GM12872 (cell line): ENCODE measurements around the gene TTLL10.

Source experiments
- TF ChIP-seq, protein P1 (sequence below): IDR thresholded peaks from 3 replicates; pipeline ENCODE4 v1.5.1; 2011; ENCODE audit warnings: low read depth, mild to moderate bottlenecking, low read length, moderate library complexity; ENCODE audit not compliant: insufficient read depth

Gene TTLL10

GRCh38 chr1:1202831-1203560 is 29.3 kb downstream of the TTLL10 start:
- TF ChIP-seq, protein P1, sequence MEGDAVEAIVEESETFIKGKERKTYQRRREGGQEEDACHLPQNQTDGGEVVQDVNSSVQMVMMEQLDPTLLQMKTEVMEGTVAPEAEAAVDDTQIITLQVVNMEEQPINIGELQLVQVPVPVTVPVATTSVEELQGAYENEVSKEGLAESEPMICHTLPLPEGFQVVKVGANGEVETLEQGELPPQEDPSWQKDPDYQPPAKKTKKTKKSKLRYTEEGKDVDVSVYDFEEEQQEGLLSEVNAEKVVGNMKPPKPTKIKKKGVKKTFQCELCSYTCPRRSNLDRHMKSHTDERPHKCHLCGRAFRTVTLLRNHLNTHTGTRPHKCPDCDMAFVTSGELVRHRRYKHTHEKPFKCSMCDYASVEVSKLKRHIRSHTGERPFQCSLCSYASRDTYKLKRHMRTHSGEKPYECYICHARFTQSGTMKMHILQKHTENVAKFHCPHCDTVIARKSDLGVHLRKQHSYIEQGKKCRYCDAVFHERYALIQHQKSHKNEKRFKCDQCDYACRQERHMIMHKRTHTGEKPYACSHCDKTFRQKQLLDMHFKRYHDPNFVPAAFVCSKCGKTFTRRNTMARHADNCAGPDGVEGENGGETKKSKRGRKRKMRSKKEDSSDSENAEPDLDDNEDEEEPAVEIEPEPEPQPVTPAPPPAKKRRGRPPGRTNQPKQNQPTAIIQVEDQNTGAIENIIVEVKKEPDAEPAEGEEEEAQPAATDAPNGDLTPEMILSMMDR = no peak

DNA sequence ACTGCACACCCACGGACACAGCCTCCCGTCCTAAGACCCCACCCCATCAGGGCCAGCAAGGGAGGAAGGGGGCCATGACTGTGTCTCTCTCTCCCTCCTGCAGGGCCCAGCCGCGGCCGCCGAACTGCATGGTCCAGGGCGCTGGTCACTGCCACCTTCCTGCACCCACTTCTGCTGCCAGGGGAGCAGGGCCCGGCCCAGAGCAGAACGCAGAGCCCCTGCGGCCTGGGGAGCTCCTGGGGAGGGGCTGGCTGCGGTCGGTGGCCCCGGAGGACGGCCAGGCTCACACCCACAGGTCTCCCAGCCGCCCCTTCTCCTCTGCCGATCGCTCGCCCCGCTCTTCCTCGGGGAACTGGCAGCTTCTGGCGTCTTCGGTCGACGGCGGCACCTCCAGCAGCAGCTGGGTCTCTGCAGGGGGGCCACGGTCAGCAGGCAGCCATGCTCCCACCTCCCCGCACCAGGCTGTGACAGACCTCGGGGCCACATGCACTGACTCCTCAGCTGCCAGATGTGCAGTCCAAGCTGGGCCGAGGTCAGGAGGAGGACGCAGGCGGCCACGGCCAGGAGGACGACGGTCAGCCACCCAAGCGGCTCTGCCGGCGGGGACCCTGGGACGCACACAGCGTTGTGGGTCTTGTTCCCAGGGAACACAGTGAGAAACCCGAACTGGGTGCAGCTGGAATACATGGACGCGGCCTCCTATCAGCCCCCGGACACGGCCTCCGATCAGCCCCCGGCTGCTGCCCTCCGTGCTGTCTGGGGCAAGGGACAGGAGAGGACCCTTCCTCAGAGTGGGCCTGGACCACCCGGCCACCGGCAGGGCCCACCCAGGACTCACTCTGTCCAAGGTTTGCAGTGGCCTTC is 30.1 kb downstream of the TTLL10 start:
- TF ChIP-seq, protein P1 = no peak

GRCh38 chr1:1204425-1204920 is 30.8 kb downstream of the TTLL10 start:
- TF ChIP-seq, protein P1 = no peak

DNA sequence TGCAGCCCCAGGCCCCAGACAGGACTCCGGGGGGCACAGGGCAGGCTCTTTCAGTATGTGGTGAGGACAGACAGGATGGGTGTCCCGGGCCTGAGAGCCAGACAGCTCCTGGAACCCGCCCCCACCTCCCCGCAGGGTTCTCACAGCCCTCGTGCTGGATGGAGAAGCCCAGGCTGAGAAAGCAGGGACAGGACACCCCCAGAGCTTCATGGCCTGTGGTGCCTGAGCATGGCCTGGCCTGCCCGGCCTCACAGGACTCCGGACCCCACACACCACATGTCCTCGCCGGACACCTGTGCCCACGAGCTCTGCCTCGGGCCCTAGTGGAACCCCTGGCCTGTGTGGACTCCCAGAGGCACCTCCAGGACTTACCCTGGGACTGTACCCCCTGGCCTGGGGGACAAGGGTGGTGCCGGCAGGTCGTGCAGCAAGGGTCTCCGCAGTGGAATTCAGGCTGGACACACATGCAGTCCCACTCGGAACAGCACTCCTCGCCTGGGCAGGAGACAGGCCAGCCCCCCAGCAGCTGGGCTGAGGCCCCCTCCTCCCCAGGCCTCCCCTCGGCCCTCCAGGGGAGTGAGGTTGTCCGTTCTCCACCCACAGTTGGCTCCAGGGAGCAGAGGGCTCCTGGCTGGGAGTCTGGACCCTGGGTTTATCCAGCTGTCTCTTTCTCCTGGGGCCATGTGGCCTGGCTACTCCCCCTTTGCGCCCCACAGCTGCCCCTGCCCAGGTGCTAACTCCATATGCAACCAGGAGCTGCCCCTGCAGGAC is 31.5 kb downstream of the TTLL10 start:
- TF ChIP-seq, protein P1 = no peak

- TF ChIP-seq, protein P1 = no peak
Observed at GRCh38 chr1:1205769-1206375, 32.2 kb downstream of the TTLL10 start.

- TF ChIP-seq, protein P1 = no peak
Observed at GRCh38 chr1:1206376-1206965, 32.8 kb downstream of the TTLL10 start, which contains the start of gene TNFRSF18. Gene TNFRSF18 (minus strand): TSS chr1:1206592. CDS start chr1:1206571, 21 bp downstream.
